BJ (cell line): ENCODE measurements around the gene RAB20. TPM values are rescaled to one million over a fixed set of nuclear protein-coding genes. Genes with fewer than 3 reads are reported as not detected.
"Not testable (repeated sequence)": the region's sequence is repeated elsewhere in the genome, so short reads cannot be mapped to it uniquely, and the experiment has no call there.

Source experiments
- CTCF ChIA-PET: fragments of 350-600 bp; formaldehyde crosslinking; extraction: SDS; loops from one replicate; lab custom pipeline; 2021; ENCODE audit warnings: antibody characterized with exemption, inconsistent platforms; lab: Yijun Ruan, JAX
- POLR2A ChIA-PET: fragments of 300-600 bp; sonication (Branson Sonifier 250); formaldehyde crosslinking; extraction: SDS; loops from one replicate; lab custom pipeline; 2021; ENCODE audit warnings: antibody characterized with exemption; lab: Charles Lee
- DNase-seq: peaks from one replicate; pipeline ENCODE4 v3.0.0-alpha.2; 2011; ENCODE audit warnings: low read depth
- H3K27me3 ChIP-seq: 2 replicates; pipeline ENCODE4 v1.6.0; 2011; ENCODE audit warnings: low read length; ENCODE audit not compliant: control insufficient read depth, insufficient read depth
- H3K36me3 ChIP-seq: 2 replicates; pipeline ENCODE4 v1.5.1; 2011; ENCODE audit warnings: low read length; ENCODE audit not compliant: control insufficient read depth, insufficient read depth
- H3K4me3 ChIP-seq: 2 replicates; pipeline ENCODE4 v1.5.1; 2011; ENCODE audit warnings: low read depth, mild to moderate bottlenecking, control low read depth, low read length
- polyA minus RNA-seq: library from RNA; depleted of rRNA, polyadenylated mRNA; stranded (reverse); fragments of >200 nt; gene quantifications from 2 replicates; pipeline ENCODE4 v1.2.3, GENCODE V29; 2011; rRNA and poly(A)+ RNA removed
- polyA plus RNA-seq: library from polyadenylated mRNA; depleted of rRNA; stranded (reverse); fragments of >200 nt; gene quantifications from 2 replicates; pipeline ENCODE4 v1.2.3, GENCODE V29; 2011; rRNA removed
- TF ChIP-seq, protein P1 (sequence below): IDR thresholded peaks from 2 replicates; pipeline ENCODE4 v1.5.1; 2011; ENCODE audit warnings: low read depth, mild to moderate bottlenecking, control low read depth, inconsistent platforms, low read length, moderate library complexity; ENCODE audit not compliant: insufficient read depth

RAB20 gene, protein sequence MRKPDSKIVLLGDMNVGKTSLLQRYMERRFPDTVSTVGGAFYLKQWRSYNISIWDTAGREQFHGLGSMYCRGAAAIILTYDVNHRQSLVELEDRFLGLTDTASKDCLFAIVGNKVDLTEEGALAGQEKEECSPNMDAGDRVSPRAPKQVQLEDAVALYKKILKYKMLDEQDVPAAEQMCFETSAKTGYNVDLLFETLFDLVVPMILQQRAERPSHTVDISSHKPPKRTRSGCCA
- polyA plus RNA-seq, result 2.5 and 4.9 TPM in 2 replicates
- polyA minus RNA-seq, result 1.1 and 1.7 TPM in 2 replicates

DNA sequence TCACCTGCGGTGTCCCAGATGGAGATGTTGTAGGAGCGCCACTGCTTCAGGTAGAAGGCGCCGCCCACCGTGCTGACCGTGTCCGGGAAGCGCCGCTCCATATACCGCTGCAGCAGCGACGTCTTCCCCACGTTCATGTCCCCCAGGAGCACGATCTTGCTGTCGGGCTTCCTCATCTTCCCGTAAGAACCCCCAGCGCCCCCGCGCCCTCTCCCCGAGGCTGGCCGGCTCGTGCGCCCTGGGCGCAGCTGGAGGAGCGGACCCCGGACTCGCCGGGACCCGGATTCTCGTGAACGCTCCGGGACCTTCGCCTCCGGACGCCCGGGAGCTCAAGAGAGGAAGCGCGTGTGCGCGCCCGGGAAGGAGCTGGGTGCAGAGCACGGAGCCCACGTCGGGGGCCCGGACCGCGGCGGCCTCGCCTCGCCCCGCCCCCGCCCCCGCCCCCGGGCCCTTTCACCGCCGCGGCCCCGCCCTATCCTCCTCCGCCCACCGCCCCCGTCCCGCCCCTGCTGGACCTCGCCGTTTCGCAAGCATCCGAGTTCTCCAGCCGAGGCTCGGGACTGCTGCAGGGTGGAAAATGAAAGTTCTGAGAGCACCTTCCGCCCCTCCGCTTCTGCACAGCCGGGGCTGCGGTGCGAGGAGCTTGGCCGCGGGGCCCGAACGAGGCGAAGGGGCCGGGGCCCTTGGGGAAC is at the start of gene RAB20:
Gene RAB20, minus strand, starts transcription at position 379 of the 692 bp plus-strand sequence. Its CDS starts 203 bp downstream, at position 176.
- Histone ChIP-seq H3K27me3 (peaks cover 6% of the 10 kb centered on the region; the same call in 1 of the 2 replicates), H3K36me3 (peaks cover 2% of the 10 kb centered on the region; the same call in 1 of the 2 replicates), H3K4me3 (peak within 1 kb of the TSS; percentile 87)
- ChIA-PET CTCF (interaction anchor here (1.0 kb wide), 1 partner anchor 50 kb away, joined by 3 read pairs; no protein-coding TSS in a partner anchor), POLR2A (interaction anchor here (0.6 to 1.2 kb wide), 3 partner anchors 141 to 249 kb away, joined by 3 read pairs; no protein-coding TSS in a partner anchor)
- no peak for DNase-seq
- TF ChIP-seq, protein P1, sequence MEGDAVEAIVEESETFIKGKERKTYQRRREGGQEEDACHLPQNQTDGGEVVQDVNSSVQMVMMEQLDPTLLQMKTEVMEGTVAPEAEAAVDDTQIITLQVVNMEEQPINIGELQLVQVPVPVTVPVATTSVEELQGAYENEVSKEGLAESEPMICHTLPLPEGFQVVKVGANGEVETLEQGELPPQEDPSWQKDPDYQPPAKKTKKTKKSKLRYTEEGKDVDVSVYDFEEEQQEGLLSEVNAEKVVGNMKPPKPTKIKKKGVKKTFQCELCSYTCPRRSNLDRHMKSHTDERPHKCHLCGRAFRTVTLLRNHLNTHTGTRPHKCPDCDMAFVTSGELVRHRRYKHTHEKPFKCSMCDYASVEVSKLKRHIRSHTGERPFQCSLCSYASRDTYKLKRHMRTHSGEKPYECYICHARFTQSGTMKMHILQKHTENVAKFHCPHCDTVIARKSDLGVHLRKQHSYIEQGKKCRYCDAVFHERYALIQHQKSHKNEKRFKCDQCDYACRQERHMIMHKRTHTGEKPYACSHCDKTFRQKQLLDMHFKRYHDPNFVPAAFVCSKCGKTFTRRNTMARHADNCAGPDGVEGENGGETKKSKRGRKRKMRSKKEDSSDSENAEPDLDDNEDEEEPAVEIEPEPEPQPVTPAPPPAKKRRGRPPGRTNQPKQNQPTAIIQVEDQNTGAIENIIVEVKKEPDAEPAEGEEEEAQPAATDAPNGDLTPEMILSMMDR, result no peak

DNA sequence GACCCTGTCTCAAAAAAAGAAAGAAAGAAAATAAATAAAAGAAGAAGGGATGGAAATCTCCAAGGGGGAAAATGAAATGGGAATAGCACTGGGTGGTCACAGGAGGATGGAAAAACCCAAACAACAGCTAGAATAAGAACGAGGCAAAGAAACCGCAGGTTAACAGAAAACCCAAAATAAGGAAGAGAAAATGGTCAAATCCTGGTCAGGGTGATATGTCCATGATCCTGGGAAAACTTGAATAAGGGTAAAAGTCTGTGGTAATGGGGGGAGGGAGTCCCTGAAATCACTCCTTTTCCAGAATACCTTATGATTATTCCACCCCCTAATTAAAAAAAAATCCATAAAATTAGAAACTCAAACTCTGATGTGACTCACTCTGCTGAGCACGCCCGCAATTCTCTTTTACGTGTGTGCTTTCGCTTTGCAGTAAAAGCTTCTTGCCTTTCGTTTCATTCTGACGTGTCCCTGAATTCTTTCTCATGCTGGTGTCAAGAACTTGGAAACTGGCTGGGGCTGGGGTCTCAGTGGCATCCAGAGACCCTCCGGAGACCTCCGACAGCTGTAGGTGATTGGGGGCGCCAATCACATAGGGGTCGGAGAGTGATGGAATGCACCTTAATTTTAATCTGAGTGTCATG is 49.6 kb upstream of the RAB20 start:
- H3K36me3 ChIP-seq, result no peaks in the 10 kb centered on the region
- TF ChIP-seq, protein P1, result no peak
- ChIA-PET POLR2A (no interaction called here), CTCF (interaction anchor here (0.7 to 3.2 kb wide), 2 partner anchors 17 to 304 kb away, joined by 3 to 15 read pairs; no protein-coding TSS in a partner anchor)
- H3K4me3 ChIP-seq, result no peak overlapping the region
- H3K27me3 ChIP-seq, result no peaks in the 10 kb centered on the region
- no peak for DNase-seq

DNA sequence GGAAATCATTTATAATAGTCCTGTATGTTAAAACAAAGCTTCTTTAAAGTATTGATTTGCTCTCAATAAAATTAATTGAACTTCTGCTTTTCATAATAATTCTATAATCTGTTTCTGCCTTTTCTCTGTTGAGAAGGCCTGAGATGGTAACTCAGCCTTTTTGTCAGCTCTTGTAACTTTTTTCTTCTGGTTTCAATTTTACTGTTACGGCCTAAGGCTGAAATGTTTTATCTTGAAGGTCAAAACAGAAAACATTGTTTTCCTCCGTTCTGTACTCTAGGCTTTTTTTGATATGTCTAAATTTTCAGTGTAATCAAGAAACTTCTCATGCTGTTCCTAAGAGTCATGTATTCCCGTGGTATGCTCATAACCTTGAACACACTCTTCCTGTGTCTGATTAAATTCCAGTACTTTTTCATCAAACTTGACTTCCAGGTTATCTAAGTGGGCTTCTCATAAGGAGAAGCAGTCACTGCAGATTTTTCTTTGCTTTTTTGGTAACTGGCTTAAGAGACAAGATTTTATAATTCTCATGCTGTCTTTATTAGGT is 46.2 kb upstream of the RAB20 start:
- DNase-seq, result no peak
- TF ChIP-seq, protein P1, result no peak
- Histone ChIP-seq H3K36me3 (no peaks in the 10 kb centered on the region), H3K27me3 (no peaks in the 10 kb centered on the region), H3K4me3 (no peak overlapping the region)
- ChIA-PET POLR2A (no interaction called here), CTCF (interaction anchor here (3.2 kb wide), 1 partner anchor 14 kb away, joined by 15 read pairs; no protein-coding TSS in a partner anchor)

DNA sequence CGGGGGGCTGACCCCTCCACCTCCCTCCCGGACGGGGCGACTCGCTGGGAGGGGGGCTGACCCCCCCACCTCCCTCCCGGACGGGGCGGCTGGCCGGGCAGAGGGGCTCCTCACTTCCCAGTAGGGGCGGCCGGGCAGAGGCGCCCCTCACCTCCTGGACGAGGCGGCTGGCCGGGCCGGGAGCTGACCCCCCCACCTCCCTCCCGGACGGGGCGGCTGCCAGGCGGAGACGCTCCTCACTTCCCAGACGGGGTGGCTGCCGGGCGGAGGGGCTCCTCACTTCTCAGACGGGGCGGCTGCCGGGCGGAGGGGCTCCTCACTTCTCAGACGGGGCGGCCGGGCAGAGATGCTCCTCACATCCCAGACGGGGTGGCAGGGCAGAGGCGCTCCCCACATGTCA is 44.8 kb upstream of the RAB20 start:
- CTCF ChIA-PET, POLR2A ChIA-PET, DNase-seq, H3K27me3 ChIP-seq, H3K36me3 ChIP-seq, H3K4me3 ChIP-seq: not testable (repeated sequence)

DNA sequence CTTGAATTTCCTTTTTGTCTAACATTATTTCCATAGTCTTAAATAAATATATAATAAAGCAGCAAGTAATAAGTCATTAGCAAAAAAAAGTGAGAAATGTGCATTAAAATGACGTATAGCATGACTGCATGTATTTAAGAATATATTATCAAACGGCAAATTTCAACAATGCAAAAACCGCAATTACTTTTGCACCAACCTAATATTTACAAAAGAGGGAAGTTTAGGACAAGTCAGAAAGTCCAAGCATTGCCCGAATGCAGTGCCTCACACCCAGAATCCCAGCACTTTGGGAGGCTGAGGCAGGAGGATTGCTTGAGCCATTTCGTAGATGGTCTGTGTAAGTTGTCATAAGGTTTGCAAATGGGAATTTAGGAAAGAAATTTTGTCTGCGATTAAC is 43.6 kb upstream of the RAB20 start:
- CTCF ChIA-PET, result no interaction called here
- H3K4me3 ChIP-seq, result no peak overlapping the region
- POLR2A ChIA-PET, result no interaction called here
- no peak for DNase-seq
- no peaks in the 10 kb centered on the region for H3K27me3 ChIP-seq
- no peaks in the 10 kb centered on the region for H3K36me3 ChIP-seq
- TF ChIP-seq, protein P1, result no peak
